Measurements from ENCODE around the gene VPS26C. TPM values are rescaled to one million over a fixed set of nuclear protein-coding genes. Genes with fewer than 3 reads are reported as not detected.

Gene VPS26C
- total and polyA plus RNA-seq, 2 of the 13 experiments (the other 11 are each of a cell fraction or from before 2014, with no cell fraction given) = 30.3 to 39.7 TPM

- TF ChIP-seq KIAA2018 (CRISPR knock-in tag; IDR thresholded peaks at IDR 0.05; ENCODE audit: borderline replicate concordance) = no peak
- peak; percentile 94 for TF ChIP-seq BHLHE40 (IDR thresholded peaks at IDR 0.05; ENCODE audit: low read length)
- no peak; the same call in 1 of the 2 replicates for TF ChIP-seq TERF1 (CRISPR knock-in tag; IDR thresholded peaks at IDR 0.05)
- 0 out of 2 replicates have a peak, but pooled peaks have one; percentile 23 for TF ChIP-seq MEIS2 (CRISPR knock-in tag; IDR thresholded peaks at IDR 0.05)
- TF ChIP-seq FOXP1 (IDR thresholded peaks at IDR 0.05) = no peak
- 0 out of 2 replicates have a peak, but pooled peaks have one; percentile 16 for TF ChIP-seq FOXP1 (CRISPR knock-in tag; IDR thresholded peaks at IDR 0.05)
- peak; percentile 62 for TF ChIP-seq MNT (IDR thresholded peaks at IDR 0.05)
- TF ChIP-seq SP5 (CRISPR knock-in tag; IDR thresholded peaks at IDR 0.05; ENCODE audit: borderline replicate concordance, low read depth) = peak; percentile 89
- TF ChIP-seq PBX3 (CRISPR knock-in tag; IDR thresholded peaks at IDR 0.05; ENCODE audit: borderline replicate concordance) = no peak
- no peak for TF ChIP-seq ZNF18 (CRISPR knock-in tag; IDR thresholded peaks at IDR 0.05; ENCODE audit: insufficient replicate concordance)
- TF ChIP-seq ZSCAN31 (CRISPR knock-in tag; IDR thresholded peaks at IDR 0.05; ENCODE audit: low read depth) = peak; percentile 95
- peak; percentile 76; the same call in 1 of the 2 replicates for TF ChIP-seq NFKB2 (CRISPR knock-in tag; IDR thresholded peaks at IDR 0.05; ENCODE audit: borderline replicate concordance)
- no peak for TF ChIP-seq ZNF703 (CRISPR knock-in tag; IDR thresholded peaks at IDR 0.05; ENCODE audit: borderline replicate concordance)
- peak; percentile 79; the same call in 1 of the 2 replicates for TF ChIP-seq ATF5 (CRISPR knock-in tag; IDR thresholded peaks at IDR 0.05; ENCODE audit: low read depth)
These were observed 46.0 kb downstream of the VPS26C start (continued) for GRCh38 chr21:37220981-37221664.

All from HepG2 (cell line).